Liver (tissue), 9 donors: ENCODE measurements around the gene SON. TPM values are rescaled to one million over a fixed set of nuclear protein-coding genes. Genes with fewer than 3 reads are reported as not detected.

Experiments
- DNase-seq: peaks from one replicate; pipeline ENCODE4 v3.0.0-alpha.2; 2017; ENCODE audit warnings: low spot score
- H3K27ac ChIP-seq, 2 donors: one replicate each; pipeline ENCODE4 v1.7.0; 2013; ENCODE audit warnings: inconsistent platforms in 2 of 2, low read length in 2 of 2, control low read depth in 1 of 2, low read depth in 1 of 2, mild to moderate bottlenecking in 1 of 2
- H3K27me3 ChIP-seq, 4 donors: one replicate each; pipeline versions ENCODE4 v1.6.1 to v1.7.0; 2013; ENCODE audit warnings: low read length in 3 of 4, inconsistent platforms in 1 of 4, mild to moderate bottlenecking in 1 of 4, moderate library complexity in 1 of 4; ENCODE audit not compliant: control insufficient read depth in 4 of 4, insufficient read depth in 4 of 4
- H3K36me3 ChIP-seq, 4 donors: one replicate each; pipeline versions ENCODE4 v1.6.1 to v1.7.0; 2013; ENCODE audit warnings: low read length in 3 of 4, mild to moderate bottlenecking in 3 of 4, low read depth in 1 of 4, moderate library complexity in 1 of 4; ENCODE audit not compliant: control insufficient read depth in 4 of 4, insufficient read depth in 3 of 4
- H3K4me1 ChIP-seq, 4 donors: one replicate each; pipeline versions ENCODE4 v1.6.1 to v1.7.0; 2013; ENCODE audit warnings: low read length in 3 of 4, mild to moderate bottlenecking in 3 of 4, moderate library complexity in 1 of 4; ENCODE audit not compliant: control insufficient read depth in 4 of 4, insufficient read depth in 4 of 4
- H3K4me3 ChIP-seq, 3 donors: one replicate each; pipeline versions ENCODE4 v1.6.1 to v1.7.0; 2013; ENCODE audit warnings: low read length in 3 of 3, control low read depth in 1 of 3, low read depth in 1 of 3, mild to moderate bottlenecking in 1 of 3
- H3K9ac ChIP-seq, 2 donors: one replicate each; pipeline ENCODE4 v1.7.0; 2013; ENCODE audit warnings: low read length in 2 of 2, mild to moderate bottlenecking in 2 of 2, moderate library complexity in 2 of 2, control low read depth in 1 of 2, low read depth in 1 of 2
- H3K9me3 ChIP-seq, 4 donors: one replicate each; pipeline versions ENCODE4 v1.6.1 to v1.7.0; 2013; ENCODE audit warnings: low read length in 3 of 4; ENCODE audit not compliant: control insufficient read depth in 4 of 4
- ATF3 ChIP-seq: IDR thresholded peaks from 2 replicates; pipeline ENCODE4 v1.6.1; 2016; ENCODE audit warnings: antibody characterized with exemption
- EGR1 ChIP-seq, 2 donors: IDR thresholded peaks; 2 replicates each; pipeline ENCODE4 v1.6.1; 2016 to 2018; ENCODE audit warnings: antibody characterized with exemption in 2 of 2, low read depth in 2 of 2
- FOXA1 ChIP-seq: IDR thresholded peaks from 2 replicates; pipeline ENCODE4 v1.6.1; 2016; ENCODE audit warnings: antibody characterized with exemption
- GABPA ChIP-seq, 2 donors: IDR thresholded peaks in 1 of 2; conservative IDR thresholded peaks in 1 of 2; 2 replicates each; pipeline ENCODE4 v1.6.1; 2016; ENCODE audit warnings: antibody characterized with exemption in 2 of 2, mild to moderate bottlenecking in 1 of 2, moderate library complexity in 1 of 2
- HNF4G ChIP-seq: IDR thresholded peaks from 2 replicates; pipeline ENCODE4 v1.6.1; 2016; ENCODE audit warnings: antibody characterized with exemption
- JUND ChIP-seq, 2 donors: IDR thresholded peaks; 2 replicates each; pipeline ENCODE4 v1.6.1; 2016; ENCODE audit warnings: antibody characterized with exemption in 2 of 2
- NR2F2 ChIP-seq: IDR thresholded peaks from 2 replicates; pipeline ENCODE4 v1.6.1; 2016; ENCODE audit warnings: antibody characterized with exemption
- REST ChIP-seq: IDR thresholded peaks from 2 replicates; pipeline ENCODE4 v1.6.1; 2016; ENCODE audit warnings: antibody characterized with exemption, mild to moderate bottlenecking
- SP1 ChIP-seq: IDR thresholded peaks from 2 replicates; pipeline ENCODE4 v1.6.1; 2018; ENCODE audit warnings: antibody characterized with exemption, mild to moderate bottlenecking
- YY1 ChIP-seq: IDR thresholded peaks from 2 replicates; pipeline ENCODE4 v1.6.1; 2016; ENCODE audit warnings: antibody characterized with exemption, mild to moderate bottlenecking
- WGBS: extraction: QIAGEN DNeasy Blood & Tissue Kit; methylation state at CpG from one replicate; pipeline ENCODE4 v1.1.7; 2013; 5-methylcytosine and 5-hydroxymethylcytosine counted together
- polyA plus RNA-seq, 2 donors: library from polyadenylated mRNA; stranded (reverse) in 1 of 2; unstranded in 1 of 2; fragments of 200-250 nt in 1 of 2; fragments of >200 nt in 1 of 2; fragmentation: Nextera tagmentation in 1 of 2; extraction: Ambion mirVana in 1 of 2; gene quantifications; one replicate each; pipeline versions ENCODE4 v1.2.1 to v1.2.3, GENCODE V29; 2013 to 2015
- total RNA-seq, 2 donors: library from RNA; depleted of rRNA; stranded (reverse); fragments of >200 nt; gene quantifications; one replicate each; pipeline ENCODE4 v1.2.3, GENCODE V29; 2014
- donor health status: healthy.
- donor health status: healthy.
- donor health status: healthy.
- donor health status: healthy.
- donor health status: healthy.

The SON gene
- total and polyA plus RNA-seq, 4 donors = 42.7 to 264 (median 157) TPM

GRCh38 chr21:33558777-33559421, 16.1 kb downstream of the SON start:
- no peak overlapping the region for H3K27ac ChIP-seq
- H3K9me3 ChIP-seq = no peaks in the 10 kb centered on the region
- H3K9ac ChIP-seq = no peak overlapping the region
- TF ChIP-seq REST (no peak), SP1 (no peak), NR2F2 (no peak), JUND (IDR thresholded peaks at IDR 0.05) (no peak)
- peaks cover 14 to 65% (median 56%) of the 10 kb centered on the region in 4 donors for H3K36me3 ChIP-seq
- no peaks in the 10 kb centered on the region for H3K27me3 ChIP-seq
- H3K4me1 ChIP-seq = peaks cover 0 to 4% (median 0%) of the 10 kb centered on the region in 4 donors
- WGBS = 70% methylated on average over 4 of the region's 4 CpGs
- H3K4me3 ChIP-seq = no peak overlapping the region
- no peak for DNase-seq

GRCh38 chr21:33559813-33560212, 17.0 kb downstream of the SON start:
- Histone ChIP-seq H3K9me3 (no peaks in the 10 kb centered on the region), H3K9ac (no peak overlapping the region), H3K4me1 (peaks cover 0 to 4% (median 0%) of the 10 kb centered on the region in 4 donors), H3K4me3 (no peak overlapping the region), H3K27me3 (no peaks in the 10 kb centered on the region), H3K27ac (no peak overlapping the region), H3K36me3 (peaks cover 14 to 57% (median 50%) of the 10 kb centered on the region in 4 donors)
- WGBS = 92% methylated on average over 10 of the region's 10 CpGs
- TF ChIP-seq REST (no peak), GABPA (IDR thresholded peaks at IDR 0.05 in 1 of 2, conservative IDR thresholded peaks at IDR 0.05 in 1 of 2) (no peak), SP1 (no peak), YY1 (no peak), ATF3 (no peak), HNF4G (no peak), JUND (IDR thresholded peaks at IDR 0.05) (no peak), NR2F2 (no peak), EGR1 (IDR thresholded peaks at IDR 0.05; ENCODE audit: low read depth in 2 of 2) (no peak), FOXA1 (no peak)
- no peak for DNase-seq
